Cardiac fibroblast (primary cell): Measurements from ENCODE around the gene PRDM2.

Source experiments
- DNase-seq, 2 donors: peaks; one replicate each; pipeline versions ENCODE4 v3.0.0 to v3.0.0-alpha.2; 2010; ENCODE audit warnings: low read depth in 2 of 2
- H3K4me3 ChIP-seq, 2 donors: replicated peaks in 1 of 2; 1 replicate in 1 of 2; 2 replicates in 1 of 2; pipeline ENCODE4 v1.5.1; 2011; ENCODE audit warnings: low read depth in 2 of 2, low read length in 2 of 2, mild to moderate bottlenecking in 2 of 2, moderate library complexity in 1 of 2
- CTCF ChIP-seq: IDR thresholded peaks from one replicate; pipeline ENCODE4 v1.5.1; 2011; ENCODE audit warnings: low read depth, mild to moderate bottlenecking, low read length, inconsistent platforms

The PRDM2 gene

GRCh38 chr1:13825033-13825432 is 125.0 kb downstream of the PRDM2 start:
- DNase-seq: no peak
- TF ChIP-seq CTCF: no peak
- H3K4me3 ChIP-seq: no peak overlapping the region

GRCh38 chr1:13826009-13826408 is 126.0 kb downstream of the PRDM2 start:
- no peak for TF ChIP-seq CTCF
- no peak for DNase-seq
- no peak overlapping the region for H3K4me3 ChIP-seq

DNA sequence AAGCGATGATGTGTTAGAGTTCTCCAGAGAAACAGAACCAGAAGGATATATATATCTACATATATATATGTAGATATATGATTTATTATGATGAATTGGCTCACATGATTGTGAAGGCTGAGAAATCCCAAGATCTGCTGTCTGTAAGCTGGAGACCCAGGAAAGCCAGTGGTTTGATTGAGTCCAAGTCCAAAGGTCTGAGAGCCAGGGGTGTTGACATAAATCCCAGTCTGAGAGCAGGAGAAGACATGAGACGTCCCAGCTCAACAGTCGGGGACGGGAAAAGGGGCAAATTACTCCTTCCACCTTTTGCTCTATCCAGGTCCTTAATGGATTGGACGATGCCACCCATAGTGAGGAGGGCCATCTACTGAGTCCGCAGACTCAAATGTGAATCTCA is 126.6 kb downstream of the PRDM2 start:
- no peak for TF ChIP-seq CTCF
- H3K4me3 ChIP-seq: no peak overlapping the region
- DNase-seq: no peak

DNA sequence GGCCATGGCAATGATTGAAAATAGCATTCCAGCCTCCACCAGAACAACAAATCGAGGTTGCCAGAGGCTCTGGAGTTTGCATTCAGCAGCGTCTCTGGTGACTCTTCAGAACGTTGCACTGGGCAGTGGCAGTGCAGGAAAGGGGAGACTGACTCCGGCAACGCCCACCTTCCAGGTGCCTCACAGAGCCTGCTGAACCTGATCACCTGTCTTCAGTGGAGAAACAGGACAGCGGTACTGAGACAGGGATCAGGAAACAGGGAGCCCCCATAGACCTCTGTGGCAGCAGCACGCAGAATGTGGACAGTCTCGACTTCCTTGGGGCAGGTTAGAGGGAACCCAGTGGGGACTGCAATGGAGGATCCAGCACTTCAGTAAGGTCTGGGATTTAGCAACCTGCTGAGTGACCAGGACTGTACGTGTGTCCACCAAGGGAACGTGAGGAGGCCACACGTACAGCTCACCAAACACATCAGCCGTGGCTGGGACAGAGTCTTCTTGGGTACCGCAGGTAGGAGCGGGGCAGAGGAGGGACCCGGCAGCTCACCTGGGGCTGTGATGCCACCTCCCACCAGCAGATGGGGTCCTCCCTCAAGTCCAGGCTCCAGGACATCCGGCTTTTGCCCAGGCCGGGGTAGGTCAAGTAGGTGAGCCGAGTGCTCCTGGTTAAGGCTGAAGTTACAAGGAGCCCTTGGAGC is 128.6 kb downstream of the PRDM2 start:
- no peak overlapping the region for H3K4me3 ChIP-seq
- peak; percentile 64 for TF ChIP-seq CTCF
- DNase-seq: peak; percentile 15 to 23

DNA sequence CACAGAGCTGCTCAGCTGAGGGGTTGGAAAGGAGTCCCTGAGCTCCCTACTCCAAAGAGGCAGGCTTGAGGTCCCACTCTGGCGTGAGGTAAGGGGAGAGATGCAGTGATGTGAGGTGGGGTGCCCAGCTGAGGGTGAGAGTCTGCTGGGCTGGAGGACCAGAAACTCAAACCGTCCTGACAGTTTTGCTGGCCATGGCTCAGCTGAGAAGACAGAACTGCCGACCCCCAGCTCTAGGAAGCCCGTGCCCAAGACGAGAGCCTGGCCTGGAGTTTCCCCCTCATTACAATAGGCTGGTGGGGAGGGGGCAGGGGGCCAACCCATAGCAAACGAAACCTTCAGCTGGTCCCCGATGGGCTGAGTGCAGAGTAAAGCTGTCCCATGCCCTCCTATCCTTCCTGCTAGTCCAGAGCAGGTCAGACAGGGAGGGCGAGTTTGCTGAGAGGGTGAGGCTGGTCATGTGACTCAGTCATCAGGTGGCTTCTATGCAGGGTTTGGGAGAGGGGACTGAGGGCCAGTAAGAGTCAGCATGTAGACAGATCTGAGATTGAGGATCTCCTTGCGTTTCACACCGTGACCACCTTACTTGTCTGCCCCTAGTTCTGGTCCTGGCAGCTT is 129.3 kb downstream of the PRDM2 start:
- H3K4me3 ChIP-seq: no peak overlapping the region
- DNase-seq: no peak
- no peak for TF ChIP-seq CTCF

- DNase-seq: no peak
- no peak overlapping the region for H3K4me3 ChIP-seq
- no peak for TF ChIP-seq CTCF
These were observed 130.2 kb downstream of the PRDM2 start for GRCh38 chr1:13830170-13830569.
